Spleen (tissue), 7 donors: ENCODE results near the gene TMEM215.

Source experiments
- POLR2AphosphoS5 ChIP-seq, 3 donors: sonication (generic); formaldehyde crosslinking; IDR thresholded peaks; one replicate each; pipeline ENCODE4 v1.5.1; 2017; ENCODE audit warnings: antibody characterized with exemption in 3 of 3
- TF ChIP-seq, protein P1 (sequence below), 11 experiments: fragments of 200-600 bp in 7 of 11; fragments of 450-650 bp in 4 of 11; sonication (generic) in 4 of 11; IDR thresholded peaks in 8 of 11; conservative IDR thresholded peaks in 3 of 11; 1 replicate in 7 of 11; 2 replicates in 4 of 11; pipeline versions ENCODE4 v1.4.0 to v1.8.0; 2016 to 2021; ENCODE audit warnings: antibody characterized with exemption in 11 of 11, inconsistent platforms in 4 of 11, mild to moderate bottlenecking in 1 of 11
- donor health status: DM: no; HTN: no; CAD: no; lungs with moderate emphysema.
- donor health status: DM: no; HTN: no; CAD: no.
- donor health status: DM: no; HTN: no; CAD: no.

DNA sequence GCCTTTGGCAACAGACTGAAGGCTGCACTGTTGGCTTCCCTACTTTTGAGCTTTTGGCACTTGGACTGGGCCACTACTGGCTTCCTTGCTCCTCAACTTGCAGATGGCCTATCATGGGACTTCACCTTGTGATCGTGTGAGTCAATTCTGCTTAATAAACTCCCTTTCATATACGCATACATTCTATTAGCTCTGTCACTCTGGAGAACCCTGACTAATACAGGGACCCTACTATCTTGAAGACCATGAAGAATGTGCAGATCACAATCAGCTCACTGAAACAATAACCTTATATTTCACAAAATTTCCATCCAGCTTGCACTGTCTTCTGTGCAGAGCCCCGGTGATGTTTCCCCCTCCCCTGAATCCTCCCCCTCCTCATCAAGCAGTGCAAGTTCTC lies 39.8 kb downstream of the TMEM215 start:
- TF ChIP-seq, protein P1, sequence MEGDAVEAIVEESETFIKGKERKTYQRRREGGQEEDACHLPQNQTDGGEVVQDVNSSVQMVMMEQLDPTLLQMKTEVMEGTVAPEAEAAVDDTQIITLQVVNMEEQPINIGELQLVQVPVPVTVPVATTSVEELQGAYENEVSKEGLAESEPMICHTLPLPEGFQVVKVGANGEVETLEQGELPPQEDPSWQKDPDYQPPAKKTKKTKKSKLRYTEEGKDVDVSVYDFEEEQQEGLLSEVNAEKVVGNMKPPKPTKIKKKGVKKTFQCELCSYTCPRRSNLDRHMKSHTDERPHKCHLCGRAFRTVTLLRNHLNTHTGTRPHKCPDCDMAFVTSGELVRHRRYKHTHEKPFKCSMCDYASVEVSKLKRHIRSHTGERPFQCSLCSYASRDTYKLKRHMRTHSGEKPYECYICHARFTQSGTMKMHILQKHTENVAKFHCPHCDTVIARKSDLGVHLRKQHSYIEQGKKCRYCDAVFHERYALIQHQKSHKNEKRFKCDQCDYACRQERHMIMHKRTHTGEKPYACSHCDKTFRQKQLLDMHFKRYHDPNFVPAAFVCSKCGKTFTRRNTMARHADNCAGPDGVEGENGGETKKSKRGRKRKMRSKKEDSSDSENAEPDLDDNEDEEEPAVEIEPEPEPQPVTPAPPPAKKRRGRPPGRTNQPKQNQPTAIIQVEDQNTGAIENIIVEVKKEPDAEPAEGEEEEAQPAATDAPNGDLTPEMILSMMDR (IDR thresholded peaks at IDR 0.05 in 8 of 11, conservative IDR thresholded peaks at IDR 0.05 in 3 of 11), result no peak
- TF ChIP-seq POLR2AphosphoS5 (IDR thresholded peaks at IDR 0.05), result no peak
